NCI-H1694 treated with DMSO at 0.1 percent for 48 hours (cell line): ENCODE data around the gene CA7.

Experiments used
- DNase-seq: peaks from one replicate; lab custom pipeline; 2025; lab: John Stamatoyannopoulos, UW

CA7 gene

GRCh38 chr16:66844342-66845079, at the start of gene CA7:
TSS of gene CA7 (plus strand) at chr16:66844414. CDS start at chr16:66844488, 74 bp downstream.
- no peak for DNase-seq

GRCh38 chr16:66798161-66798560, 46.1 kb upstream of the CA7 start:
- no peak for DNase-seq

DNA sequence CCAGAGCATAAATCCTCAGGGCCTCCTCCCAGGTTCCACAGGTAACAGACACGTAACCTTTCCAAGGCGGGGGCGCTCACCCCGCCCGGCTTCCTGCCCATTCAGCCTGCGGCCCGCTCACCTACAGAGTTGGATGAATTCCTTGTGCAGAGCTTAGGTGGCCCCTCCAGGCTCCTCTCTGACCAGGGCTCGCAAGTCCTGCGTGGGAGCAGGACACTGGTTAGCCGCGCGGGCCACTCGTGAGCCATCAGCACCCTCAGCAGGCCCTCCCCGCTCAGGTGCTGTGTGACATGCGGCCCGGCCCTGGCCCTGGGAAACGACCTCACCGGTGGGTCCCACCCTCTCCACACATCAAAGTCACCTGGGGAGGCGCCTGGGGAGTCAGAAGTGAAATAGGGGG, 43.4 kb upstream of the CA7 start:
- DNase-seq = no peak

GRCh38 chr16:66801320-66802105, 42.7 kb upstream of the CA7 start, which contains the start of gene TERB1:
TSS of gene TERB1 (minus strand) at chr16:66801584. CDS start at chr16:66796798, 4,786 bp downstream.
- no peak for DNase-seq

DNA sequence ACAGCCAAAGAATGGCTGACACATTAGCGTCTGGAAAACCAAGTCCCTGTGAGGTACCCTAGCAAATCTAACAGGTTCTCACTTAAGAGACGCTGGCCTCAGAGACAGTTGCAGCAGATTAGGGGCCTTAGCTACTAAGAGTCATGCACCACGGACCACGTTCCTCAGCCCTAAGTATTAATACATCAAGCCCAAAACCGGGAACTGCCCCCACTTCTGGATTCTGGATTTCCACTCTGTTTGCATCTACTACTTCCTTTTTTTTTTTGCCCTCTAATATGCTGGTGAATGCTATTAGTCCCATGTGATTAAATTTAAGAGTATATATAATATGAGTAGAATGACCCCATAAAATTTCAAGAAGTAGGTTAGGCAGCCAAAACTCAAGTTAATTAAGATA, 42.1 kb upstream of the CA7 start:
- DNase-seq = no peak

DNA sequence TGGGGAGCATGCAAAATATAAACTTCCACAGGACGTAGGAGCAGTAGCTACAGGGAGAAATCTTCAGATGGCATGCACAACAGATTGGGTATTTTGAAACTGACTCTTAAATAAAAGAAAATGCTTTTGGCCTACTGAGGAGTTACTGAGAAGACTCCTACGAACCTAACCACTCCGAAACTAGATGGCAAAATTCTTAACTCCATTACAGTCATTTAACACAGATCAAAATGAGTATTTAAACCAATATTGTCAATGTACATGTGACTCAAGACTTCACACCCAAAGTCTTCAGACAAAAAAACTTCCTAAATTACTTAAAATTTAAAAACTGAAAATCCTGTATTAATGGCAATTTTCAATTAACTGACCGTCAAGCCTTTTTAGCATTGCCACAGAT, 34.4 kb upstream of the CA7 start:
- no peak for DNase-seq

- no peak for DNase-seq
Measured at GRCh38 chr16:66810391-66810790, 33.8 kb upstream of the CA7 start.

DNA sequence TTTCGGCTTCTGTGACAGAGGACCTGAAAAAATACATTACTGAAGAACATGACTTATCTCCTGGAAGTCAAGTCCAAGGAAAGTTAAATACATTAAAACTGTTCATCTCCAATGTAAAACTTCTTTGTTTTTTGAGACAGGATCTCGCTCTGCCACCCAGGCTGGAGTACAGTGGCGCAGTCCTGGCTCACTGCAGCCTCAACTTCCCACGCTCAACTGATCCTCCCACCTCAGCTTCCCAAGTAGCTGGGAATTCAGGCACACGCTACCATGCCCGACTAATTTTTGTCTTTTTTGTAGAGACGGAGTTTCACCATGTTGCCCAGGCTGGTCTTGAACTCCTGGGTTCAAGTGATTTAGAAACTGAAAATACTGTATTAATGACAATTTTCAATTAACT, 33.2 kb upstream of the CA7 start:
- DNase-seq = no peak

DNA sequence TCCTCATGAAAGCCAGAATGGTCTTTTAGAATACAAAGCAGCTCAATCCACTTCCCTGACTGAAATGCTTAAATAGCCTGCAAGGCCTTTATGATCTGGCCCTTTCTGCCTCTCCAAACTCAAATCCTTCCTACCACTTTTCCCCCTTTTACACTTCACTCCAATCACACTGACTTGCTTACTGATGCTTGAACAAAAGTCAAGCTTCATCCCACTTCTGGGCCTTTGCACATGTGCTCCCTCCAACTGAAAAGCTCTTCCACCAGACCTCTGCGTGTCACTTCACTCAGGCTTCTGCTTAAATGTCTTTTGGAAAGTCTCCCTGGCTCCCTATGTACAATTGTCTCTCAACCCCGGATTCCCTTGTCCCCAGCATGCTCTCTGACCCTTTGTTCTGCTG, 29.5 kb upstream of the CA7 start:
- no peak for DNase-seq

- no peak for DNase-seq
Measured at GRCh38 chr16:66824006-66824405, 20.2 kb upstream of the CA7 start.

- peak; percentile 73 for DNase-seq
Measured at GRCh38 chr16:66830422-66831404, 13.5 kb upstream of the CA7 start, which contains the start of gene NAE1. TSS of gene NAE1 (minus strand) at chr16:66830976. CDS start at chr16:66830899, 77 bp downstream.

GRCh38 chr16:66832190-66832589, 12.0 kb upstream of the CA7 start:
- no peak for DNase-seq

DNA sequence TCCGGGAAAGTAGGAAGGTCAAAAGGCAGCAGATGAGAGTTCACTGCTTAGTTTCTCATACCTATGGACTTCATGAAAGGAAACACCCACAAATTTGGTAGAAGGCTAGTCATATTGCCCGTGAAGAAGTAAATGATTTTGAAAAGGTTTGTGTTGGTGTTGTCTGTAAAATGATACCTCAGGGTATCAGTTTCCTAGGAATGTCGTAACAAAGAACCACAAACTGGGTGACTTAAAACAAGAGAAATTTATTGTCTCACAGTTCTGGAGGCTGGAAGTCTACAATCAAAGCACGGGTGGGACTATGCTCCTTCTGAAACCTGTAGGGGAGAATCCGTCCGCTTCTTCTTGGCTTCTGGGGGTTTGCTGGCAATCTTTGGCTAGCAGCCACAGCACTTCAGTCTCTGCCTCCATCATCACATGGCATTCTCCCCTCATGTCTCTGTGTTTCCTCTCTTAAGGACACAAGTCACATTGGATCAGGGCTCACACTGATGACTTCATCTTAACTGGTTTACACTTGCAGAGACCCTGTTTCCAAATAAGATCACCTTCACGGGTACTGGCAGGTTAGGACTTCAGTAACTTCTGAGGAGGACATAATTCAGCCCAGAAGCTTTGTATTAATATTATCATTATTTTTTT, 11.4 kb upstream of the CA7 start:
- DNase-seq = no peak

DNA sequence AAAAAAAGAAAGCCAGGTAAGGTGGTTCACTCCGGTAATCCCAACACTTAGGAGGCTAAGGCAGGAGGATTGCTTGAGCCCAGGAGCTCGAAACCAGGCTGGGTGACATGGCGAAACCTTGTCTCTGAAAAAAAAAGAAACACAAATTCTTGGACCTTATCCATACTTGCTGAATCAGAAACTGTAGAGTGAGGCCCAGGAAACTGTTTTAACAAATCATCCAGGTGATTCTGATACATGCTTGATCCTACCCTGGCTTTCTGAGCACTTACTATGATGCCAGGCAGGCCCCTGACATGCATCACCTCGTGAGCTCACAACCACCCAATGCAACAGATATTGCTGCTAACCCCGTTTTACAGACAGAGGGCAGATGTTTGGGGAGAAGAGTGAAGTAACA, 9.5 kb upstream of the CA7 start:
- DNase-seq = no peak

DNA sequence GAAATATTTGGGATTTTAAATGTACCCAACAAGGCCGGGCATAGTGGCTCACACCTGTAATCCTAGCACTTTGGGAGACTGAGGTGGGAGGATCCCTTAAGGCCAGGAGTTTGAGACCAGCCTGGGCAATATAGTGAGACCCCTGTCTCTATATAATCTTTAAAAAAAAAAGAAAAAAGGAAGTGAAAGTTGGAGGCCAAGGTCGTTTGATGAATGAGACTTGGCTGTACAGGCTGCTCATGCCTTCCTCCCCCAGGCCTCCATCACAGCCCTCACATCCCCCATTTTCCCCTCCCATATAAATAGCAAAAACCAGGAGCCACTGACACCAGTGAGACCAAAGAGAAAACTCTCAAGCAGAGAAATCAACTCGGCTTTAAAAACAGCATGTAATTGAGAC, 3.3 kb upstream of the CA7 start:
- no peak for DNase-seq

DNA sequence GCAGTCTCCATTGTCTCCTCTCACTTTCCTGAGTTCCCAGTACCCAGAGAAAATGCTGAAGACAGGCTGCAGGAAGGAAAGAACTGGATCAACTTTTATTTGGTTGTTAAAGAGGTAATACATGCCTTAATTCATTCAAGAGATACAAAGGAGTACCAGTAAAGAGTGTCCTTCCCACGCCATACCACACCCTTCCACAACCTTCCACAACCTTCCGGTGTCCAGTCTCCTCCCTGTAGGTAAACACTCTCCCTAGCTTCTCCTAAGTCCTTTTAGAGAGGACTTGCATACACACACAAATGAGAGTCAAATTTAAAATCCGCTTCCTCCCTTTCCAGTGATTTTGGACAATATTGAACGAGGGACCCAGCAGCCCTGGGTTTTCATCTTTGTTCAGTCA, 2.8 kb upstream of the CA7 start:
- no peak for DNase-seq

DNA sequence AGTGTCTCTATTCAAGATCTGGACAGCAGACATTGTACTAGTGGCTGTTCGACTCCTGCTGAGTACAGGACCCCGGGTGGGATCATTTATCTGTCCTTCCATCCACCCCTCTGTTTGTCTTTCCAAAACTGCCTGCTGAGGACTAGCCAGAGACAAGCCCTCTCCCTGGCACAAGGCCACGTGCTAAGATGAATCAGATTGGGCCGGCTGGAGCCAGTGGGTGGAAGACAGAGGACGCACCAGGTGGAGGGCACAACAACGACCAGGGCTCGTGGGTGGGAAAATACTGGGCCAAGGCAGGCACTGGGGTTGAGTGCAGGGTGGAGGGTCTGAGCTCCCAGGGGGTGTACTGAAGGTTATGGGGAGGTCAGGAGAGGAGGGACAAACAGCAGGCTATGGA, 1.4 kb upstream of the CA7 start:
- no peak for DNase-seq

DNA sequence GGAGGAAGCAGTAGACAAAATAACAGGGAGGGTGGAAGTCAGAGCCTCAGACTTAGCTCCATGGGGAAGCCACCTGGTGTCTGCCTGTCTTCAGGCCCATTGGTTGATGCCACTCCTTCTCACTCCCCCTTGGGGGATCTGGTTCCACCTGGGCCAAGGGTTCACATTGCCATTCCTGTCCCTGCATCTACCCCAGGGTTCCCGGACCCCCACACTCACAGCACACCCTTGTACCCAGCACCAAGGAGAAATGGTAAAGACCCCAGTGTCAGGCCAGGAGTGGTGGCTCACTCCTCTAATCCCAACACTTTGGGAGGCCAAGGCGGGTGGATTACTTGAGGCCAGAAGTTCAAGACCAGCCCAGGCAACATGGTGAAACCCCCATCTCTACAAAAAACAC, 1.0 kb upstream of the CA7 start:
- no peak for DNase-seq

DNA sequence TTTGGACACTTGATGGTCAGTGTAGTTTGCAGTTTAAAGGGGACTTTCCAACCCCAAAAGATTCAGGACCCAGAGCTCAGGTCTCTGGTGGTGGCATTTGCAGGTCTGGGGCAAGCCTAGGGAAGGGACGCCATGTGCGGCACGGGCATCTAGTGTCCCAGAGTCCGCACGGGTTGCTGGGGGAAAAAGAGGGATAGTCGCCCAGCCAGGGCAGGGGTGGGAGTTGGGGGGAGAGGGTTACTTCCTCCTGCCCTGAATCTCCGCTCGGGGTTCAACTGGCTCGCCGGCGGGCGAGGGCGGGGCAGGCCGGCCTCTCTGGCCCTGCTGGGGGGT, 239 bp upstream of the CA7 start:
- no peak for DNase-seq

DNA sequence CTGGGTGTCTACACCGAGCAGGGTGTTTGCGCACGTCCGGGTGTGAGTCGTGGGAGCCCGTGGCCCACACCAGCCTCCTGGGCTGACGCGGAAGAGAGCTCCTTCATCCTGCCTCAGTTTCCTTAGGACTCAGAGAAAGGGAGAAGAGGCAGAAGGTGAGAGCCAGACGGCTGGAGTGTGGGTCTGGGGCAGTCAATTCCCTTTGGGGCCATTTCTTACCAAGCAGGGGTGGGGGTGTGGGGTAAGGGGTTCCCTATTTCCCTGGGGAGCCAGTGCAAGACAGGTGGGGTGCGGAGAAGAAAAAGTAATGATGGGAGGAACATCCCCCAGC, 831 bp downstream of the CA7 start:
- DNase-seq = no peak

GRCh38 chr16:66845791-66846221, 1.6 kb downstream of the CA7 start:
- DNase-seq = peak; percentile 19

DNA sequence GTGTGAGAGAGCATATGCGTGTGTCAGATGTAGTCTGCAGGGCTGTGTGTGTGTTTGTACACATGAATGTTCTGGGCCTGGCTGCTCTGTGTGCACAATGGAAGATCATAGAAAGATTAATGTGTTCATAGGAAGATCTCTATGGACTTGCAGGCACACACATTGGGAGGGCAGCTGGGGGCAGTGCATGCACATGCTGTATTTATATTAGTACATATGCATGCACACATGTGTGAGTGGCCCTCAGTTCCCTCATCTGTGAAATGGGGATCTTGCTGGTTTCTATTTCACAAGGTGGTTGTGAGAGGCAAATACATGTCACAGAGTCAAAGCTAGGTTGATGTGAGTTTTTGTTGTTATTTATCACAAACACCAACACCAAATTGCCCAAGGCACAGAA, 2.1 kb downstream of the CA7 start:
- DNase-seq = no peak
